Pancreas (tissue), 10 donors: Measurements from ENCODE around the gene SRGAP3. TPM values are rescaled to one million over a fixed set of nuclear protein-coding genes. Genes with fewer than 3 reads are reported as not detected.

Source experiments
- ATAC-seq, 4 donors: fragments of 200-7000 bp; cut with Tn5 transposase; one replicate each; pipeline versions ENCODE4 v1.8.0 to v1.9.1; 2020; ENCODE audit warnings: mild to moderate bottlenecking in 4 of 4, moderate library complexity in 4 of 4
- DNase-seq, 6 donors: peaks; one replicate each; pipeline ENCODE4 v3.0.0-alpha.2; 2020
- FAIRE-seq: peaks from 2 replicates; lab custom pipeline; 2012; peaks lifted over from hg19 to GRCh38; lab: Jason Lieb, UNC
- H3K27ac ChIP-seq, 4 donors: fragments of 200-600 bp; sonication (generic); 1 replicate in 3 of 4; 2 replicates in 1 of 4; pipeline versions ENCODE4 v1.5.0 to v1.8.0; 2020
- H3K27me3 ChIP-seq, 4 donors: fragments of 200-600 bp; one replicate each; pipeline ENCODE4 v1.8.0; 2021
- H3K36me3 ChIP-seq, 3 donors: fragments of 200-600 bp; sonication (generic) in 1 of 3; one replicate each; pipeline versions ENCODE4 v1.5.0 to v1.8.0; 2020 to 2021
- H3K4me1 ChIP-seq, 3 donors: fragments of 200-600 bp; one replicate each; pipeline ENCODE4 v1.8.0; 2021
- H3K4me3 ChIP-seq, 4 donors: fragments of 200-600 bp; sonication (generic) in 2 of 4; one replicate each; pipeline versions ENCODE4 v1.5.0 to v1.8.0; 2020 to 2021
- H3K9me3 ChIP-seq, 4 donors: fragments of 200-600 bp; one replicate each; pipeline ENCODE4 v1.8.0; 2021
- CTCF ChIP-seq, 4 donors: fragments of 200-600 bp; sonication (generic) in 3 of 4; IDR thresholded peaks; one replicate each; pipeline versions ENCODE4 v1.5.0 to v1.8.0; 2021; ENCODE audit warnings: antibody characterized with exemption in 4 of 4
- WGBS, 2 donors: extraction: QIAGEN DNeasy Blood & Tissue Kit; methylation state at CpG; one replicate each; pipeline ENCODE4 v1.1.7; 2013; 5-methylcytosine and 5-hydroxymethylcytosine counted together
- intact Hi-C, 3 donors: fragments of 100-400 bp; cut with DNase I; formaldehyde crosslinking; loops; one replicate each; pipeline versions ENCODE4 v1.11.1 to v1.14.2; 2022
- polyA plus RNA-seq, 2 donors: library from polyadenylated mRNA; stranded (reverse); fragments of 200-250 nt; gene quantifications; one replicate each; pipeline ENCODE4 v1.2.3, GENCODE V29; 2013
- total RNA-seq, 6 donors: library from RNA; stranded (reverse); fragmentation: NEBNext Ultra II Directional in 4 of 6; extraction: Animal tissue kit (Norgen Biotek cat#: 25700) in 4 of 6; gene quantifications; one replicate each; pipeline versions ENCODE4 v1.2.1 to v1.2.4, GENCODE V29; 2021 to 2023
- donor health status: healthy with polysubstance abuse.
- donor health status: DM: no; HTN: no; CAD: no; lungs with moderate emphysema.
- donor health status: DM: no; HTN: no; CAD: no.
- donor health status: control.
- donor health status: control.
- donor health status: Bipolar disorder and iron deficiency.
- donor health status: DM: yes; HTN: yes; CAD: no.
- donor health status: DM: no; HTN: no; CAD: no.
- donor health status: DM: no; HTN: no; CAD: no.
- donor health status: DM: yes; HTN: yes; CAD: no.

SRGAP3 gene
- total and polyA plus RNA-seq, 8 donors: 1.9 to 6.5 (median 3.0) TPM

GRCh38 chr3:9213019-9213634 lies 36.3 kb downstream of the SRGAP3 start:
- H3K36me3 ChIP-seq: no peaks in the 10 kb centered on the region
- TF ChIP-seq CTCF (IDR thresholded peaks at IDR 0.05): no peak
- H3K27me3 ChIP-seq: no peaks in the 10 kb centered on the region
- no peaks in the 10 kb centered on the region for H3K4me1 ChIP-seq
- no peak for DNase-seq
- H3K9me3 ChIP-seq: no peaks in the 10 kb centered on the region
- intact Hi-C loops: no loop called here
- H3K4me3 ChIP-seq: no peak overlapping the region
- ATAC-seq: no peak
- WGBS, 2 donors: 84 to 86% methylated on average over 5 of the region's 5 CpGs
- H3K27ac ChIP-seq: no peak overlapping the region
- FAIRE-seq: no peak

GRCh38 chr3:9211155-9211950 lies 38.1 kb downstream of the SRGAP3 start:
- intact Hi-C loops: no loop called here
- H3K9me3 ChIP-seq: no peaks in the 10 kb centered on the region
- 88 to 96% methylated on average over 2 of the region's 2 CpGs for WGBS, 2 donors

GRCh38 chr3:9209777-9210176 lies 39.7 kb downstream of the SRGAP3 start:
- Histone ChIP-seq H3K36me3 (no peaks in the 10 kb centered on the region), H3K4me1 (no peaks in the 10 kb centered on the region), H3K4me3 (no peak overlapping the region), H3K9me3 (no peaks in the 10 kb centered on the region), H3K27ac (no peak overlapping the region), H3K27me3 (no peaks in the 10 kb centered on the region)
- no peak for ATAC-seq
- FAIRE-seq: no peak
- no peak for TF ChIP-seq CTCF (IDR thresholded peaks at IDR 0.05)
- 74 to 83% methylated on average over 3 of the region's 3 CpGs for WGBS, 2 donors
- intact Hi-C loops: no loop called here
- no peak for DNase-seq

More at GRCh38 chr3:9211155-9211950, 38.1 kb downstream of the SRGAP3 start:
- H3K27me3 ChIP-seq: no peaks in the 10 kb centered on the region
- H3K36me3 ChIP-seq: no peaks in the 10 kb centered on the region
- no peak overlapping the region for H3K27ac ChIP-seq
- DNase-seq (no peak), ATAC-seq (no peak), FAIRE-seq (no peak)
- H3K4me3 ChIP-seq: no peak overlapping the region
- TF ChIP-seq CTCF (IDR thresholded peaks at IDR 0.05): no peak
- H3K4me1 ChIP-seq: no peaks in the 10 kb centered on the region

- H3K9me3 ChIP-seq: no peaks in the 10 kb centered on the region
- intact Hi-C loops: no loop called here
- no peaks in the 10 kb centered on the region for H3K4me1 ChIP-seq
- H3K27ac ChIP-seq: no peak overlapping the region
- WGBS, 2 donors: 65 to 80% methylated on average over 2 of the region's 2 CpGs
- FAIRE-seq (no peak), DNase-seq (no peak), ATAC-seq (no peak)
- no peaks in the 10 kb centered on the region for H3K27me3 ChIP-seq
- H3K36me3 ChIP-seq: no peaks in the 10 kb centered on the region
- no peak overlapping the region for H3K4me3 ChIP-seq
- no peak for TF ChIP-seq CTCF (IDR thresholded peaks at IDR 0.05)
Measured at GRCh38 chr3:9208605-9209152, 40.8 kb downstream of the SRGAP3 start.
